WERI-Rb-1 (cell line): ENCODE measurements around the gene PXDC1.

Experiments
- DNase-seq: peaks from one replicate; pipeline ENCODE4 v3.0.0-alpha.2; 2020
- H3K27ac ChIP-seq: fragments of 250-450 bp; sonication (Bioruptor Pico); 2 replicates; pipeline ENCODE4 v1.5.1; 2020; ENCODE audit warnings: mild to moderate bottlenecking, moderate library complexity
- H3K27me3 ChIP-seq: fragments of 250-450 bp; sonication (Bioruptor Pico); 2 replicates; pipeline ENCODE4 v1.5.1; 2021; ENCODE audit warnings: mild to moderate bottlenecking, low read depth, moderate library complexity; ENCODE audit not compliant: insufficient read depth, severe bottlenecking
- H3K36me3 ChIP-seq: fragments of 250-450 bp; sonication (Bioruptor Pico); 2 replicates; pipeline ENCODE4 v1.5.1; 2020; ENCODE audit warnings: mild to moderate bottlenecking, moderate library complexity
- H3K4me3 ChIP-seq: 2 replicates; pipeline ENCODE4 v1.5.1; 2011; ENCODE audit warnings: low read depth, mild to moderate bottlenecking, control low read depth, low read length
- H3K9me3 ChIP-seq: fragments of 250-450 bp; sonication (Bioruptor Pico); 2 replicates; pipeline ENCODE4 v1.5.1; 2021; ENCODE audit warnings: mild to moderate bottlenecking, moderate library complexity; ENCODE audit not compliant: severe bottlenecking
- TF ChIP-seq, protein P1 (sequence below): IDR thresholded peaks from 2 replicates; pipeline ENCODE4 v1.5.1; 2011; ENCODE audit warnings: low read depth, mild to moderate bottlenecking, control low read depth, inconsistent platforms, low read length

The PXDC1 gene

DNA sequence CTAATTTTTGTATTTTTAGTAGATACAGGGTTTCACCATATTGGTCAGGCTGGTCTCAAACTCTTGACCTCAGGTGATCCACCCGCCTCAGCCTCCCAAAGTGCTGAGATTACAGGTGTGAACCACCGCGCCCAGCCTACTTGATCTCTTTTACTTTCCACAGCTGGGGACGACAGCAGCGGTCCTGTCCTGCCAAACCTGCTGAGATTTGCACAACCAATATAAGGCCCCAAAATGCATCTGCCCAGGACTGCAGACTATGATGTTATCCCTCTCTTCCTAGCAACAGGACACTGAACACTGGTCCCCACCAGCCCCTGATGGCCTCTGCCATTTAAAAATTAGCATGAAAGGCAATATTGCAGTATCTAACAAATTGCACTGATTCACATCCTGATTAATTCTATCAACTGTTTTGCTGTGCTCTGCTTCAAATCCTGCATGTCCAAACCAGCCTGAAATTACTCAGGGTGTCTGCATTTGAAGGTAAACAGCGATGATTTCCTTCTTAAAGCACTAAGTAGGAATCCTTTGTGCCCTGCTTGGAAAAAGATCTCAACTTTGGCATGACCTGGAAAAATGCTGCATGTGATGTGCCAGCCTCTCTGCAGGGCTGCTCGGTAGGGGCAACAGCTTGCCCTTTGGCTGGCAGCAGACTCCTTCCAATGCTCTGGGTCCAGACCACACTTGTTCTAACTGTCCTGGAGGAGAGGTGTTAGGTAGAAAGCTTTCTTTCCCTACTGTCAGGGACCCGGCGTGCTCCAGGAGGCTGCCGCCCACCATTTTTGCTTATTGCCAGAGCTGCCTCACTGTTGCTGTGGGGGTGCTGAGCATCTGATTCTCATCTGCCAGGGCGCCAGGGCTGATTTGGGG is 27.4 kb upstream of the PXDC1 start:
- TF ChIP-seq, protein P1, sequence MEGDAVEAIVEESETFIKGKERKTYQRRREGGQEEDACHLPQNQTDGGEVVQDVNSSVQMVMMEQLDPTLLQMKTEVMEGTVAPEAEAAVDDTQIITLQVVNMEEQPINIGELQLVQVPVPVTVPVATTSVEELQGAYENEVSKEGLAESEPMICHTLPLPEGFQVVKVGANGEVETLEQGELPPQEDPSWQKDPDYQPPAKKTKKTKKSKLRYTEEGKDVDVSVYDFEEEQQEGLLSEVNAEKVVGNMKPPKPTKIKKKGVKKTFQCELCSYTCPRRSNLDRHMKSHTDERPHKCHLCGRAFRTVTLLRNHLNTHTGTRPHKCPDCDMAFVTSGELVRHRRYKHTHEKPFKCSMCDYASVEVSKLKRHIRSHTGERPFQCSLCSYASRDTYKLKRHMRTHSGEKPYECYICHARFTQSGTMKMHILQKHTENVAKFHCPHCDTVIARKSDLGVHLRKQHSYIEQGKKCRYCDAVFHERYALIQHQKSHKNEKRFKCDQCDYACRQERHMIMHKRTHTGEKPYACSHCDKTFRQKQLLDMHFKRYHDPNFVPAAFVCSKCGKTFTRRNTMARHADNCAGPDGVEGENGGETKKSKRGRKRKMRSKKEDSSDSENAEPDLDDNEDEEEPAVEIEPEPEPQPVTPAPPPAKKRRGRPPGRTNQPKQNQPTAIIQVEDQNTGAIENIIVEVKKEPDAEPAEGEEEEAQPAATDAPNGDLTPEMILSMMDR: no peak
- H3K36me3 ChIP-seq: no peaks in the 10 kb centered on the region
- no peak overlapping the region for H3K4me3 ChIP-seq
- H3K9me3 ChIP-seq: no peaks in the 10 kb centered on the region
- DNase-seq: no peak
- no peaks in the 10 kb centered on the region for H3K27me3 ChIP-seq
- no peak overlapping the region for H3K27ac ChIP-seq

DNA sequence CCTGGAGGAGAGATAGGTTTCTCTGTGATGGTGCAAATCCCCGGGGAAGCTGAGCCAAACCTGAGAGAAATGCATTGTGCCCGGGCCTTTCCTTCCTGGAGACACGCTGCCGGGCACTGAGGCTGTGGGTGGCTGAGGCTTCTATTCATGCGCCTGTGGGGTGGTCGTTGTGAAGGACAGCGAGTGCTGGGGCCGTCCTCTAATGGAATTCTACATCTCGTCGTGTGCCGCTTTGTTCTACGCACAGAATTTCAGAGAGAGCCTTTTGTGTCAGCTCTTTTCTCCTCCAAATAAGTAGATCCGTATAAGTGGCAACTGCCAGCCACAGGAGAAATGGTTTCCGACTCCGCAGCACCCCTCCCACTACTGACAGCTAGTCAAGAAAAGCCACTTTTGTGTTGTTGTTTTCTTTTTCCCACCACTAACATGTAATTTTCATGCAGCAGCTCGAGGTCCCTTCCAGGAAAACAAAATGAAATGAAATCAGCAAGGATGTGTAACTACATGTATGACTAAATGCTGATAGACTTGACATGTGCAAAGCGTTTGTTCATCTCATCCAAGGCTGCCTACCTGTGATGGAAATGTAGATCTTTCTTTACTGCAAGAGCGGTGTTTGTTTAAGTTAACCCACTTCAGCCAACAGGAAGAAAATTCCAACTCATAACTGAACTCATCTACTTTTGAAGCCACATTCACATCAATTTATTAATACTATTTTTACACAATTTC is 26.4 kb upstream of the PXDC1 start:
- Histone ChIP-seq H3K9me3 (no peaks in the 10 kb centered on the region), H3K27ac (no peak overlapping the region), H3K4me3 (no peak overlapping the region), H3K27me3 (no peaks in the 10 kb centered on the region), H3K36me3 (no peaks in the 10 kb centered on the region)
- DNase-seq: no peak
- TF ChIP-seq, protein P1: no peak

DNA sequence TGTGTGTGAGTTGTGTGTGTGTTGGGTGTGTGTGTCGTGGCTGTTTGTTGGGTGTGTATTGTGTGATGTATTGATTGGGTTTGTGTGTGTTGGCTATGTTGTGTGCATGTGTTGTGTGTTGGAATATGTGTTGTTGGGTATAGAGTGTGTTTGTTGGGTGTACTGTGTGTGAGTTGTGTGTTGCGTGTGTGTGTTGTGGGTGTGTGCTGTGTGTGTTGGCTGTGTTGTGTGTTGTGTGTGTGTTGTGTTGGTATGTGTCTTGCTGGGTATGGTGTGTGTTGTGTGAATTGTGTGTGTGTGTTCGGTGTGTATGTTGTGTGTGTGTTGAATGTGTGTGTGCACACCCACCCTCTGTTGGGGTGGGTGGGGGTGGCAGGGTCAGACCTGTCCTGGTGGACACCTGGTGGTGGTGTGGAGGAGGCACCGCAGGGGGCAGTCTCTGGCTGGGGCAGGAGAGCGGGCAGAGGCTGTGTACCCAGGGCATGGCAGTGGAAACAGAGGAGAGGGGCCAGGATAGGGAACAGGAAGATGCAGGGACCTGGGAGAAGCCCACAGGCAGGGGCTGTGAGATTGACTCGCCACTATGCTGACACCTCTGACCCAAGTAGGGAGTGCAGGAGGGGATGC is 25.5 kb upstream of the PXDC1 start:
- no peak for DNase-seq

DNA sequence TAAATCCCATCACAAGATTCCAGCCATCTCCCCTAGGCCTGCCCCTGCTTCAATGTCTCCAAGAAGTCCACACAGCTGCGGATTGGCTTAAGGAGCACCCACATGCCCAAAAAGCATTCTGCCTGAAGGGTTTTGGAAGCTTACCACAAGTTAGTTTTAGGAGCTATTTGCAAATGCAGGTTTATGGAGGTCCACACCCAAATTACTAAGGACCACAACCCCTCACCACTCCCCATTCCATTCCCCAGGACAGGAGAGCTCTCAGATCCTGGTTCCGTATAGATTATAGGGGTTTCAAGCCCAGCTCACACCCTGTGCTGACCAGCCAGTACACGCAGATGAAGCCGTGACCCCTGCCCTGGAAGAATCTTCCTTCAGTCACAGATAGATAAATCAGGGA is 24.3 kb upstream of the PXDC1 start:
- Histone ChIP-seq H3K4me3 (no peak overlapping the region), H3K27ac (no peak overlapping the region), H3K9me3 (peaks cover 2% of the 10 kb centered on the region), H3K27me3 (no peaks in the 10 kb centered on the region), H3K36me3 (no peaks in the 10 kb centered on the region)
- TF ChIP-seq, protein P1: no peak
- DNase-seq: no peak

More for the DNA sequence above, 25.5 kb upstream of the PXDC1 start:
- Histone ChIP-seq H3K27me3 (no peaks in the 10 kb centered on the region), H3K9me3 (peaks cover 2% of the 10 kb centered on the region), H3K4me3 (no peak overlapping the region), H3K27ac (no peak overlapping the region), H3K36me3 (no peaks in the 10 kb centered on the region)
- TF ChIP-seq, protein P1: peak; percentile 40

DNA sequence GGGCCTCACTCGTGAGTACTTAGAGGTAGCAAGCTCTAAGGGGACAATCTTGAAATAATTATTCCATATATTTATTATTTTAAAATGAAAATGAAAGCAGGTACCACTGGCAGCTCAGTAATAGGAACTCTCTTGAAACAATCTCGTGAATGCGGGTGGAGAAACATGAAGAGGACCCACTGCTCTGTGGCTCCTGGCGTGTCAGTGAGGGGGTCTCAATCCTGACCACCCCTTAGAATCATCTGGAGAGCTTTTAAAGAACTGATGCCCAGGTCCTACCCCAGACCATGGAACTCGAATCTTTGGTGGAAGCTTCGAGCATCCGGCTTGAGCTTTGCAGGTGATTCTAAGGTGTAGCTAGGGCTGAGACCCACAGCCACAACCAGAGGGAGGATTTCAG is 23.9 kb upstream of the PXDC1 start:
- TF ChIP-seq, protein P1: no peak
- H3K27ac ChIP-seq: no peak overlapping the region
- H3K36me3 ChIP-seq: no peaks in the 10 kb centered on the region
- DNase-seq: no peak
- no peaks in the 10 kb centered on the region for H3K27me3 ChIP-seq
- H3K4me3 ChIP-seq: no peak overlapping the region
- peaks cover 2% of the 10 kb centered on the region for H3K9me3 ChIP-seq
